Endodermal cell (in vitro differentiated cells): ENCODE results near the gene NUP43. TPM values are rescaled to one million over a fixed set of nuclear protein-coding genes. Genes with fewer than 3 reads are reported as not detected.

Source experiments
- DNase-seq: peaks from one replicate; pipeline ENCODE4 v3.0.0-alpha.2; 2017
- H3K27ac ChIP-seq: 2 replicates; pipeline ENCODE4 v1.5.1; 2013; ENCODE audit warnings: mild to moderate bottlenecking, low read depth, low read length, moderate library complexity
- H3K27me3 ChIP-seq: 2 replicates; pipeline ENCODE4 v1.6.1; 2013; ENCODE audit warnings: mild to moderate bottlenecking, low read length, moderate library complexity; ENCODE audit not compliant: insufficient read depth, control insufficient read depth, poor library complexity, severe bottlenecking
- H3K36me3 ChIP-seq: 2 replicates; pipeline ENCODE4 v1.7.0; 2013; ENCODE audit warnings: mild to moderate bottlenecking, low read length, moderate library complexity; ENCODE audit not compliant: control insufficient read depth, insufficient read depth
- H3K4me1 ChIP-seq: one replicate; pipeline ENCODE4 v1.7.0; 2013; ENCODE audit warnings: low read length; ENCODE audit not compliant: control insufficient read depth, insufficient read depth
- H3K4me3 ChIP-seq: 2 replicates; pipeline ENCODE4 v1.5.1; 2013; ENCODE audit warnings: mild to moderate bottlenecking, low read length, moderate library complexity
- H3K9ac ChIP-seq: 2 replicates; pipeline ENCODE4 v1.6.1; 2013; ENCODE audit warnings: mild to moderate bottlenecking, low read length, moderate library complexity; ENCODE audit not compliant: poor library complexity, severe bottlenecking; ENCODE audit errors: extremely low read depth
- H3K9me3 ChIP-seq: 2 replicates; pipeline ENCODE4 v1.6.1; 2013; ENCODE audit warnings: mild to moderate bottlenecking, low read length, moderate library complexity; ENCODE audit not compliant: control insufficient read depth
- H3K27ac Mint-ChIP-seq: 2 replicates; pipeline ENCODE4 v1.8.0; 2020; ENCODE audit warnings: mixed read lengths
- H3K27me3 Mint-ChIP-seq: 2 replicates; pipeline ENCODE4 v1.8.0; 2021; ENCODE audit warnings: mild to moderate bottlenecking, mixed read lengths; ENCODE audit not compliant: insufficient read depth
- H3K36me3 Mint-ChIP-seq: 2 replicates; pipeline ENCODE4 v1.8.0; 2020; ENCODE audit warnings: low read depth, mixed read lengths
- H3K4me1 Mint-ChIP-seq: 2 replicates; pipeline ENCODE4 v1.8.0; 2020; ENCODE audit warnings: mixed read lengths
- H3K4me3 Mint-ChIP-seq: 2 replicates; pipeline ENCODE4 v1.8.0; 2020; ENCODE audit warnings: mild to moderate bottlenecking, moderate library complexity, mixed read lengths
- H3K9me3 Mint-ChIP-seq: 2 replicates; pipeline ENCODE4 v1.8.0; 2020; ENCODE audit warnings: mild to moderate bottlenecking, mixed read lengths
- CTCF ChIP-seq: fragments of 200-600 bp; sonication (generic); conservative IDR thresholded peaks from 2 replicates; pipeline ENCODE4 v1.5.0; 2021; ENCODE audit warnings: antibody characterized with exemption, mild to moderate bottlenecking
- WGBS, 2 experiments: methylation state at CpG; one replicate each; pipeline versions ENCODE4 v1.1.5 to v1.1.7; 2013; ENCODE audit warnings: missing lambda C conversion rate in 2 of 2, mixed read lengths in 1 of 2; ENCODE audit not compliant: insufficient coverage in 1 of 2, insufficient read length in 1 of 2; 5-methylcytosine and 5-hydroxymethylcytosine counted together
- total RNA-seq, 2 donors: library from RNA; stranded (reverse); fragmentation: NEBNext Ultra II Directional in 1 of 2; extraction: Animal tissue kit (Norgen Biotek cat#: 25700) in 1 of 2; gene quantifications; 2 replicates in 1 of 2; 3 replicates in 1 of 2; pipeline ENCODE4 v1.2.1, GENCODE V29; 2021

Gene NUP43
- total RNA-seq, 2 donors from 2014 or later: 80.9 to 85.1 TPM

- Histone ChIP-seq H3K36me3 (peaks cover 66% of the 10 kb centered on the region), H3K4me1 (no peaks in the 10 kb centered on the region), H3K27me3 (no peaks in the 10 kb centered on the region), H3K4me3 (no peak overlapping the region), H3K9ac (no peak overlapping the region), H3K9me3 (no peaks in the 10 kb centered on the region), H3K27ac (no peak overlapping the region)
- H3K36me3 Mint-ChIP-seq: peaks cover 58% of the 10 kb centered on the region
- TF ChIP-seq CTCF: no peak
- H3K27me3 Mint-ChIP-seq: peaks cover 1% of the 10 kb centered on the region
- H3K27ac Mint-ChIP-seq: no peak overlapping the region
- H3K4me1 Mint-ChIP-seq: no peaks in the 10 kb centered on the region
- H3K4me3 Mint-ChIP-seq: no peak overlapping the region
- WGBS, 2 experiments: 89% methylated on average over 1 of the region's 1 CpG; no CpG with 5 or more reads in 1 of the 2 experiments
- H3K9me3 Mint-ChIP-seq: no peaks in the 10 kb centered on the region
- no peak for DNase-seq
Measured at GRCh38 chr6:149734915-149735314, 11.4 kb downstream of the NUP43 start.

GRCh38 chr6:149733089-149733720 is 13.1 kb downstream of the NUP43 start:
- Histone ChIP-seq H3K27ac (no peak overlapping the region), H3K36me3 (peaks cover 73% of the 10 kb centered on the region), H3K27me3 (no peaks in the 10 kb centered on the region), H3K4me1 (no peaks in the 10 kb centered on the region), H3K4me3 (no peak overlapping the region), H3K9me3 (no peaks in the 10 kb centered on the region), H3K9ac (no peak overlapping the region)
- no peak for TF ChIP-seq CTCF
- 91 to 97% methylated on average over 2 of the region's 2 CpGs for WGBS, 2 experiments
- H3K4me1 Mint-ChIP-seq: peaks cover 4% of the 10 kb centered on the region
- peaks cover 1% of the 10 kb centered on the region for H3K27me3 Mint-ChIP-seq
- H3K27ac Mint-ChIP-seq: no peak overlapping the region
- no peak overlapping the region for H3K4me3 Mint-ChIP-seq
- peaks cover 61% of the 10 kb centered on the region for H3K36me3 Mint-ChIP-seq
- H3K9me3 Mint-ChIP-seq: no peaks in the 10 kb centered on the region
- DNase-seq: no peak

- Histone ChIP-seq H3K9ac (no peak overlapping the region), H3K4me3 (no peak overlapping the region), H3K27me3 (no peaks in the 10 kb centered on the region), H3K9me3 (no peaks in the 10 kb centered on the region), H3K27ac (no peak overlapping the region), H3K36me3 (peaks cover 68% of the 10 kb centered on the region), H3K4me1 (no peaks in the 10 kb centered on the region)
- Mint-ChIP-seq H3K27me3 (peaks cover 1% of the 10 kb centered on the region), H3K9me3 (no peaks in the 10 kb centered on the region), H3K4me3 (no peak overlapping the region), H3K27ac (no peak overlapping the region), H3K36me3 (peaks cover 66% of the 10 kb centered on the region), H3K4me1 (peaks cover 4% of the 10 kb centered on the region)
- no peak for TF ChIP-seq CTCF
- DNase-seq: no peak
- 94 to 97% methylated on average over 4 to 8 of the region's 8 CpGs for WGBS, 2 experiments
Measured at GRCh38 chr6:149729824-149730223, 16.5 kb downstream of the NUP43 start.
